Osteoblast (primary cell): ENCODE data around the gene FCGR2B. TPM values are rescaled to one million over a fixed set of nuclear protein-coding genes. Genes with fewer than 3 reads are reported as not detected.

Source experiments
- DNase-seq: peaks from one replicate; pipeline ENCODE4 v3.0.0; 2011; ENCODE audit warnings: low spot score, mixed read lengths; ENCODE audit not compliant: insufficient read length; ENCODE audit errors: missing footprints
- H2AFZ ChIP-seq: 2 replicates; pipeline ENCODE4 v1.6.0; 2011; ENCODE audit warnings: mild to moderate bottlenecking, low read length
- H3K27ac ChIP-seq: 2 replicates; pipeline ENCODE4 v1.5.1; 2011; ENCODE audit warnings: mild to moderate bottlenecking, low read depth, low read length, moderate library complexity
- H3K27me3 ChIP-seq: 2 replicates; pipeline ENCODE4 v1.6.0; 2012; ENCODE audit warnings: mild to moderate bottlenecking, control low read depth, inconsistent platforms, low read length, moderate library complexity; ENCODE audit not compliant: insufficient read depth
- H3K36me3 ChIP-seq: 2 replicates; pipeline ENCODE4 v1.5.1; 2011; ENCODE audit warnings: mild to moderate bottlenecking, low read length, control low read depth, moderate library complexity; ENCODE audit not compliant: insufficient read depth
- H3K4me1 ChIP-seq: 2 replicates; pipeline ENCODE4 v1.5.1; 2011; ENCODE audit warnings: mild to moderate bottlenecking, low read length, control low read depth, moderate library complexity; ENCODE audit not compliant: insufficient read depth
- H3K4me2 ChIP-seq: 2 replicates; pipeline ENCODE4 v1.6.0; 2011; ENCODE audit warnings: mild to moderate bottlenecking, low read length; ENCODE audit not compliant: insufficient read depth
- H3K4me3 ChIP-seq: fragments of 200-600 bp; sonication (generic); 3 replicates; pipeline ENCODE4 v1.5.1; 2012; ENCODE audit warnings: mild to moderate bottlenecking, low read length, inconsistent platforms; ENCODE audit not compliant: insufficient read depth
- H3K79me2 ChIP-seq: 2 replicates; pipeline ENCODE4 v1.6.0; 2012; ENCODE audit warnings: mild to moderate bottlenecking, low read length, control low read depth, inconsistent platforms; ENCODE audit not compliant: insufficient read depth
- H3K9me3 ChIP-seq: 2 replicates; pipeline ENCODE4 v1.5.1; 2011; ENCODE audit warnings: low read depth, low read length, control low read depth
- H4K20me1 ChIP-seq: 2 replicates; pipeline ENCODE4 v1.6.0; 2012; ENCODE audit warnings: mild to moderate bottlenecking, low read length, control low read depth; ENCODE audit not compliant: insufficient read depth
- total RNA-seq: library from RNA; depleted of rRNA; stranded (reverse); fragments of >200 nt; gene quantifications from 2 replicates; pipeline ENCODE4 v1.2.3, GENCODE V29; 2012
- TF ChIP-seq, protein P1 (sequence below): IDR thresholded peaks from 2 replicates; pipeline ENCODE4 v1.5.1; 2011; ENCODE audit warnings: mild to moderate bottlenecking, low read depth, low read length, moderate library complexity; ENCODE audit errors: extremely low read depth

Gene FCGR2B
- total RNA-seq, 1 donor: 0.36 TPM

DNA sequence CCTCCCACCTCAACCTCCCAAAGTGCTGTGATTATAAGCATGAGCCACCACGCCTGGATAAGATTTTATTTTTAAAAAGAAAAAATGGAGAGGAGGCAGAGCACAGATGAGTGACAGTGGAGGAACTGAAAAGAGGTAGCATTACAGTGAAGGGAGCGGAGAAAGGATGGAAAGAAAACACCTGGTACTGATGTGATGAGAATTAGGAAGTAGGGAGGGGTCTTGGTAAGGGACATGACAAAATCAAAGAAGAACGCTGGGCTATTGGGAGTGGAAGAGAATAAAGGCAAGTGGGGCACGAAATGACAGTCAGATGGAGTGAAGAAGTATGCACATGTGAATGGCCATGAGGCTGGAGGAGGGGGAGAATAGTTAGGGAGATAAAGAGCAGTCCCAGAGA, 46.4 kb downstream of the FCGR2B start:
- H3K4me1 ChIP-seq: peaks cover 19% of the 10 kb centered on the region
- no peaks in the 10 kb centered on the region for H3K27me3 ChIP-seq
- H3K27ac ChIP-seq: no peak overlapping the region
- DNase-seq: no peak
- TF ChIP-seq, protein P1, sequence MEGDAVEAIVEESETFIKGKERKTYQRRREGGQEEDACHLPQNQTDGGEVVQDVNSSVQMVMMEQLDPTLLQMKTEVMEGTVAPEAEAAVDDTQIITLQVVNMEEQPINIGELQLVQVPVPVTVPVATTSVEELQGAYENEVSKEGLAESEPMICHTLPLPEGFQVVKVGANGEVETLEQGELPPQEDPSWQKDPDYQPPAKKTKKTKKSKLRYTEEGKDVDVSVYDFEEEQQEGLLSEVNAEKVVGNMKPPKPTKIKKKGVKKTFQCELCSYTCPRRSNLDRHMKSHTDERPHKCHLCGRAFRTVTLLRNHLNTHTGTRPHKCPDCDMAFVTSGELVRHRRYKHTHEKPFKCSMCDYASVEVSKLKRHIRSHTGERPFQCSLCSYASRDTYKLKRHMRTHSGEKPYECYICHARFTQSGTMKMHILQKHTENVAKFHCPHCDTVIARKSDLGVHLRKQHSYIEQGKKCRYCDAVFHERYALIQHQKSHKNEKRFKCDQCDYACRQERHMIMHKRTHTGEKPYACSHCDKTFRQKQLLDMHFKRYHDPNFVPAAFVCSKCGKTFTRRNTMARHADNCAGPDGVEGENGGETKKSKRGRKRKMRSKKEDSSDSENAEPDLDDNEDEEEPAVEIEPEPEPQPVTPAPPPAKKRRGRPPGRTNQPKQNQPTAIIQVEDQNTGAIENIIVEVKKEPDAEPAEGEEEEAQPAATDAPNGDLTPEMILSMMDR: no peak
- no peaks in the 10 kb centered on the region for H4K20me1 ChIP-seq
- H3K4me2 ChIP-seq: no peak overlapping the region
- no peaks in the 10 kb centered on the region for H3K9me3 ChIP-seq
- H3K36me3 ChIP-seq: no peaks in the 10 kb centered on the region
- H3K79me2 ChIP-seq: no peaks in the 10 kb centered on the region
- no peak overlapping the region for H3K4me3 ChIP-seq
- no peak overlapping the region for H2AFZ ChIP-seq

DNA sequence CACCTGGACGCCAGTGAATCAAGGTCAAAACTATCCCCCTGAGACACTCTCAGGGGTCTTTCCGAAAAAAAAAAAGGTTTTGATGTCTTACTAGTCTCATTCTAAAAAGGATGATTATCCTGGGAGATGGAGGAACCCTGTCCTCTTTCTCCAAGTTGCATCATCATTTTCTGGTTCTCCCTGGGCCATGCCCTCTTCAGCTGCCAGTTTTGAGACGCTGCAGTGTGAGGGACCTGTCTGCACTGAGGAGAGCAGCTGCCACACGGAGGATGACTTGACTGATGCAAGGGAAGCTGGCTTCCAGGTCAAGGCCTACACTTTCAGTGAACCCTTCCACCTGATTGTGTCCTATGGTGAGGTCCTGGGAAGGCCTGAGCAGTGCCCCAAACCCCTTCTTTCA, 47.6 kb downstream of the FCGR2B start:
- Histone ChIP-seq H3K79me2 (no peaks in the 10 kb centered on the region), H3K27me3 (no peaks in the 10 kb centered on the region), H3K4me1 (peaks cover 17% of the 10 kb centered on the region), H3K4me2 (no peak overlapping the region), H3K27ac (no peak overlapping the region), H3K9me3 (no peaks in the 10 kb centered on the region), H3K36me3 (no peaks in the 10 kb centered on the region), H4K20me1 (no peaks in the 10 kb centered on the region), H2AFZ (no peak overlapping the region), H3K4me3 (no peak overlapping the region)
- no peak for DNase-seq
- TF ChIP-seq, protein P1: no peak

DNA sequence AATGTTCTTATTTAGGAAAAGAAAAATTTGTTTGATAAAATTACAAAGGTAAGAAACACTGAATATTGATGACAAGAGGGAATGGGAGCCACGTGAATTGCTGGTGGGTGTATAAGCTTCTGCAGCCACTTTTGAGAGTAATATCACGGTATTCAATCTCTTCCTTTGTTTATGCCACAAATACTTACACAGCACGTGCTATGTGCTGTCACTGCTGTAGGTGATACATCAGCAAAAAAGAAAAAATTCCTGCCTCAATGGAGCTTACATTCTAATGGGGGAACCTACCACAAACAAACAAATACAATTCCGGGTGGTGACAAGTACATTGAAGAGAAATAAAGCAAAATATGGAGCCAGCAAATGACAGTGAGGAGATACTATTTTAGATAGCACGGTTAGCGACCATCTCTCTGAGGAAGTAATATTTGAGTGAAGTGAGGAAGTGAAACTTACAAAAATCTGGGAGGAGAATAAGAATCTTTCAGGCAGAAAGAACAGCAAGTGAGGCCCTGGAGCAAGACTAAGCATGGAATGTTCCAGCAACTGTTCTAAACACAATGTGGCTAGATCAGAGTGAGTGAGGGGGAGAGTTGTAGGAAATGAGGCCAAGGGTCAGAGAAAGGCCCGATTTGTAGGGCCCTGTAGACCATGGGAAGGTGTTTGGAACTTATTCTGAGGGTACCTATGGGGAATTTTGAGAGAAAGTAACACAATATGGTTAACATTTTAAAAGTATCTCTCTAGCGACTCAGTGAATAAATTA, 55.8 kb downstream of the FCGR2B start:
- H3K4me1 ChIP-seq: peaks cover 17% of the 10 kb centered on the region
- H3K27me3 ChIP-seq: no peaks in the 10 kb centered on the region
- no peaks in the 10 kb centered on the region for H4K20me1 ChIP-seq
- no peaks in the 10 kb centered on the region for H3K79me2 ChIP-seq
- H3K36me3 ChIP-seq: no peaks in the 10 kb centered on the region
- H3K9me3 ChIP-seq: no peaks in the 10 kb centered on the region
- H3K27ac ChIP-seq: no peak overlapping the region
- no peak overlapping the region for H2AFZ ChIP-seq
- DNase-seq: no peak
- TF ChIP-seq, protein P1: no peak
- no peak overlapping the region for H3K4me3 ChIP-seq
- no peak overlapping the region for H3K4me2 ChIP-seq

DNA sequence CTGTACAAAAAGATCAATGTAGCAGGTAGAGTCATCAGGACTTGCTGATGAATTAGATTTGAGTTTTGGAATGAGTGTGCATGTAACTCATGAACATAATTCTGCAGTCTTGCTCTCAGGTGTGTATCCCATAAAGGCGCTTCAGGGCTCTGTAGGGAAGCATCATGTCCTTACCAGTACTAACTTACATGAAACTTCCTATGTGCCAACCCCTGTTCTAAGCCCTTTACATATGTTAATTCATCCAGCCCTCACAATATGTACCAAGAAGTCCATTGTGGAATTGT, 56.3 kb downstream of the FCGR2B start:
- Histone ChIP-seq H3K4me2 (no peak overlapping the region), H3K27me3 (no peaks in the 10 kb centered on the region), H3K4me3 (no peak overlapping the region), H3K9me3 (no peaks in the 10 kb centered on the region), H3K4me1 (peaks cover 17% of the 10 kb centered on the region), H3K27ac (no peak overlapping the region), H3K79me2 (no peaks in the 10 kb centered on the region), H2AFZ (no peak overlapping the region), H3K36me3 (no peaks in the 10 kb centered on the region), H4K20me1 (no peaks in the 10 kb centered on the region)
- no peak for DNase-seq
- TF ChIP-seq, protein P1: no peak
